Tibial artery (tissue), 4 donors: ENCODE measurements around the gene NSMF.
A peak's percentile ranks its signal among the peaks of the same experiment; 100 is the strongest.

Source experiments
- DNase-seq, 2 donors: peaks; one replicate each; pipeline ENCODE4 v3.0.0-alpha.2; 2019
- H3K27ac ChIP-seq, 2 donors: fragments of 200-600 bp; sonication (generic) in 1 of 2; 1 replicate in 1 of 2; 2 replicates in 1 of 2; pipeline ENCODE4 v1.5.1; 2018 to 2019; ENCODE audit warnings: mild to moderate bottlenecking in 1 of 2
- H3K27me3 ChIP-seq, 2 donors: fragments of 200-600 bp; sonication (generic) in 1 of 2; one replicate each; pipeline versions ENCODE4 v1.5.1 to v1.6.0; 2016 to 2019
- H3K36me3 ChIP-seq, 3 donors: fragments of 200-600 bp; sonication (generic) in 2 of 3; one replicate each; pipeline ENCODE4 v1.5.1; 2016 to 2019; ENCODE audit warnings: mild to moderate bottlenecking in 2 of 3
- H3K4me1 ChIP-seq, 4 donors: fragments of 200-600 bp; sonication (generic) in 2 of 4; 1 replicate in 3 of 4; 2 replicates in 1 of 4; pipeline ENCODE4 v1.5.1; 2016 to 2019
- H3K4me3 ChIP-seq, 2 donors: fragments of 200-600 bp; sonication (generic) in 1 of 2; 1 replicate in 1 of 2; 2 replicates in 1 of 2; pipeline ENCODE4 v1.5.1; 2018 to 2019; ENCODE audit warnings: mild to moderate bottlenecking in 2 of 2
- H3K9me3 ChIP-seq, 3 donors: fragments of 200-600 bp; sonication (generic) in 1 of 3; one replicate each; pipeline ENCODE4 v1.5.1; 2016 to 2019
- intact Hi-C: fragments of 100-400 bp; cut with DNase I; formaldehyde crosslinking; loops from one replicate; pipeline ENCODE4 v1.15.0; 2023; ENCODE audit warnings: low total_unique reads
- TF ChIP-seq, protein P1 (sequence below), 2 experiments: fragments of 200-600 bp in 1 of 2; fragments of 450-650 bp in 1 of 2; IDR thresholded peaks; one replicate each; pipeline ENCODE4 v1.5.1; 2017 to 2019; ENCODE audit warnings: antibody characterized with exemption in 2 of 2, mild to moderate bottlenecking in 1 of 2, moderate library complexity in 1 of 2

Gene NSMF

GRCh38 chr9:137478962-137479861 lies 20.1 kb upstream of the NSMF start:
- no peak overlapping the region for H3K27ac ChIP-seq
- H3K36me3 ChIP-seq, result peaks cover 11 to 52% (median 17%) of the 10 kb centered on the region in 3 donors
- H3K4me1 ChIP-seq, result peaks cover 0 to 13% (median 2%) of the 10 kb centered on the region in 4 donors
- TF ChIP-seq, protein P1, sequence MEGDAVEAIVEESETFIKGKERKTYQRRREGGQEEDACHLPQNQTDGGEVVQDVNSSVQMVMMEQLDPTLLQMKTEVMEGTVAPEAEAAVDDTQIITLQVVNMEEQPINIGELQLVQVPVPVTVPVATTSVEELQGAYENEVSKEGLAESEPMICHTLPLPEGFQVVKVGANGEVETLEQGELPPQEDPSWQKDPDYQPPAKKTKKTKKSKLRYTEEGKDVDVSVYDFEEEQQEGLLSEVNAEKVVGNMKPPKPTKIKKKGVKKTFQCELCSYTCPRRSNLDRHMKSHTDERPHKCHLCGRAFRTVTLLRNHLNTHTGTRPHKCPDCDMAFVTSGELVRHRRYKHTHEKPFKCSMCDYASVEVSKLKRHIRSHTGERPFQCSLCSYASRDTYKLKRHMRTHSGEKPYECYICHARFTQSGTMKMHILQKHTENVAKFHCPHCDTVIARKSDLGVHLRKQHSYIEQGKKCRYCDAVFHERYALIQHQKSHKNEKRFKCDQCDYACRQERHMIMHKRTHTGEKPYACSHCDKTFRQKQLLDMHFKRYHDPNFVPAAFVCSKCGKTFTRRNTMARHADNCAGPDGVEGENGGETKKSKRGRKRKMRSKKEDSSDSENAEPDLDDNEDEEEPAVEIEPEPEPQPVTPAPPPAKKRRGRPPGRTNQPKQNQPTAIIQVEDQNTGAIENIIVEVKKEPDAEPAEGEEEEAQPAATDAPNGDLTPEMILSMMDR (IDR thresholded peaks at IDR 0.05), result no peak
- no peaks in the 10 kb centered on the region for H3K27me3 ChIP-seq
- intact Hi-C loops, result no loop called here
- peak in 1 of 2 donors; percentile 60 for DNase-seq
- H3K4me3 ChIP-seq, result no peak overlapping the region
- peaks cover 0 to 12% (median 7%) of the 10 kb centered on the region in 3 donors for H3K9me3 ChIP-seq

- H3K4me1 ChIP-seq, result peaks cover 0 to 13% (median 2%) of the 10 kb centered on the region in 4 donors
- no peaks in the 10 kb centered on the region for H3K27me3 ChIP-seq
- H3K4me3 ChIP-seq, result no peak overlapping the region
- intact Hi-C loops, result no loop called here
- DNase-seq, result peak in 1 of 2 donors; percentile 48
- no peak overlapping the region for H3K27ac ChIP-seq
- peaks cover 0 to 12% (median 7%) of the 10 kb centered on the region in 3 donors for H3K9me3 ChIP-seq
- TF ChIP-seq, protein P1 (IDR thresholded peaks at IDR 0.05), result no peak
- H3K36me3 ChIP-seq, result peaks cover 11 to 52% (median 17%) of the 10 kb centered on the region in 3 donors
Measured at GRCh38 chr9:137478613-137478961, 19.5 kb upstream of the NSMF start.

- peaks cover 11 to 54% (median 17%) of the 10 kb centered on the region in 3 donors for H3K36me3 ChIP-seq
- intact Hi-C loops, result no loop called here
- TF ChIP-seq, protein P1 (IDR thresholded peaks at IDR 0.05), result no peak
- no peak overlapping the region for H3K4me3 ChIP-seq
- H3K9me3 ChIP-seq, result peaks cover 0 to 12% (median 7%) of the 10 kb centered on the region in 3 donors
- H3K4me1 ChIP-seq, result peaks cover 0 to 13% (median 2%) of the 10 kb centered on the region in 4 donors
- no peak overlapping the region for H3K27ac ChIP-seq
- no peaks in the 10 kb centered on the region for H3K27me3 ChIP-seq
- DNase-seq, result no peak
Measured at GRCh38 chr9:137477778-137478612, 18.9 kb upstream of the NSMF start.

DNA sequence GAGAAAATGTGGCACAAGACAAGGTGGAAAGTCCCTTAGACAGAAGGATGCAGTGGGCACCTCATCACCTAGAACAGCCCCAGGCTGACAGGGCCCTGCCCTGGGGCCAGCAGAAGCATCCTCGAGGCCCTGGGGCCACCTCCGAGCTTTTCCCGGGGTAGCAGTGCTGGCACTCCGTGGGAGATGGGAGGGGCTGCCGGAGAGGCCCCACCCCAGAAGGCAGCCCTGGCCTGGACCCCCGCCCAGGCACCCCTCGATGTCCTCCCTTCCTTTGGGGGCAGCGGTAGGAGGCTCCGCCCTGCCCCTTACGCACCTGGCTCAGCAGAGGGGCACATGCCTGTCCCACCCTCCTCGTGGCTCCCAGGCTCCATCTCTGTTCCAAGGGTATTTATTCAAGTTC lies 17.7 kb upstream of the NSMF start:
- TF ChIP-seq, protein P1 (IDR thresholded peaks at IDR 0.05), result no peak
- intact Hi-C loops, result no loop called here
- no peak overlapping the region for H3K4me3 ChIP-seq
- peaks cover 11 to 58% (median 17%) of the 10 kb centered on the region in 3 donors for H3K36me3 ChIP-seq
- H3K27me3 ChIP-seq, result no peaks in the 10 kb centered on the region
- DNase-seq, result no peak
- H3K9me3 ChIP-seq, result peaks cover 0 to 12% (median 7%) of the 10 kb centered on the region in 3 donors
- H3K4me1 ChIP-seq, result peaks cover 0 to 5% (median under 1%) of the 10 kb centered on the region in 4 donors
- no peak overlapping the region for H3K27ac ChIP-seq

DNA sequence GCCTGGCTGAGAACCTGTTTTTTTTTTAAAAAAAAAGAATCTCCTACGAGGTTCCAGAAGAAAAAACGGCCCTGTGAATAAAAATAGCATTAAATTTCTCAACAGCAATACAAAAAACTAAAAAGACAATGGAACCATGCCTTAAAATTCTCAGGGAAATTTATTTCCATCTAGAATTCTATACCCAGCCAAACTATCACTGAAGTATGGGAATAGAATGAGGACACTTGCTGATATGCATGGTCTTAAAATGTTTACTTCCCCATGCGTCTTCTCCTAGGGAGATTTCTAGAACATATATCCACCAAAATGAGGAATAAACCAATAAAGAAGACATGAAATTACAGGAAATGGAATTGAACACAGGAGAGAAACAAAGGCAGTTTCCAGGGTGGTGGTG lies 16.5 kb upstream of the NSMF start:
- TF ChIP-seq, protein P1 (IDR thresholded peaks at IDR 0.05), result no peak
- intact Hi-C loops, result no loop called here

More for the DNA sequence above, 16.5 kb upstream of the NSMF start:
- no peak overlapping the region for H3K27ac ChIP-seq
- no peaks in the 10 kb centered on the region for H3K27me3 ChIP-seq
- peaks cover 11 to 56% (median 17%) of the 10 kb centered on the region in 3 donors for H3K36me3 ChIP-seq
- H3K4me3 ChIP-seq, result no peak overlapping the region
- H3K4me1 ChIP-seq, result no peaks in the 10 kb centered on the region
- peaks cover 0 to 12% (median 7%) of the 10 kb centered on the region in 3 donors for H3K9me3 ChIP-seq
- no peak for DNase-seq
